GM23248 (cell line): ENCODE measurements around the gene HEATR1. TPM values are rescaled to one million over a fixed set of nuclear protein-coding genes. Genes with fewer than 3 reads are reported as not detected.
"Not testable (repeated sequence)": the region's sequence is repeated elsewhere in the genome, so short reads cannot be mapped to it uniquely, and the experiment has no call there.

Source experiments
- DNase-seq: peaks from one replicate; pipeline ENCODE4 v3.0.0-alpha.2; 2015
- H2AFZ ChIP-seq: fragments of 200-600 bp; sonication (generic); 2 replicates; pipeline ENCODE4 v1.6.1; 2016; ENCODE audit warnings: antibody characterized with exemption
- H3F3A ChIP-seq: fragments of 200-600 bp; sonication (generic); 2 replicates; pipeline ENCODE4 v1.6.1; 2016; ENCODE audit warnings: mild to moderate bottlenecking, antibody characterized with exemption, mixed run types; ENCODE audit not compliant: insufficient read depth
- H3K27ac ChIP-seq: fragments of 200-600 bp; sonication (generic); 2 replicates; pipeline ENCODE4 v1.5.1; 2016; ENCODE audit warnings: mild to moderate bottlenecking
- H3K27me3 ChIP-seq: fragments of 200-600 bp; sonication (generic); replicated peaks from 2 replicates; pipeline ENCODE4 v1.6.1; 2016; ENCODE audit warnings: mild to moderate bottlenecking; ENCODE audit not compliant: insufficient read depth
- H3K36me3 ChIP-seq: fragments of 200-600 bp; sonication (generic); 2 replicates; pipeline ENCODE4 v1.6.1; 2016; ENCODE audit warnings: low read depth, mild to moderate bottlenecking
- H3K4me1 ChIP-seq: fragments of 200-600 bp; sonication (generic); 2 replicates; pipeline ENCODE4 v1.6.1; 2016; ENCODE audit warnings: mild to moderate bottlenecking; ENCODE audit not compliant: insufficient read depth
- H3K4me2 ChIP-seq: fragments of 200-600 bp; sonication (generic); one replicate; pipeline ENCODE4 v1.6.1; 2016; ENCODE audit warnings: mild to moderate bottlenecking; ENCODE audit not compliant: unreplicated experiment
- H3K4me3 ChIP-seq: fragments of 200-600 bp; sonication (generic); 2 replicates; pipeline ENCODE4 v1.5.1; 2016; ENCODE audit warnings: mild to moderate bottlenecking
- H3K79me2 ChIP-seq: fragments of 200-600 bp; sonication (generic); 2 replicates; pipeline ENCODE4 v1.6.1; 2016; ENCODE audit warnings: mild to moderate bottlenecking; ENCODE audit not compliant: insufficient read depth
- H3K9ac ChIP-seq: fragments of 200-600 bp; sonication (generic); 2 replicates; pipeline ENCODE4 v1.6.1; 2016; ENCODE audit warnings: mild to moderate bottlenecking
- H3K9me2 ChIP-seq: fragments of 200-600 bp; sonication (generic); 2 replicates; pipeline ENCODE4 v1.6.1; 2016; ENCODE audit warnings: mixed run types, mild to moderate bottlenecking, moderate library complexity; ENCODE audit not compliant: insufficient read depth
- H3K9me3 ChIP-seq: fragments of 200-600 bp; sonication (generic); one replicate; pipeline ENCODE4 v1.6.1; 2017; ENCODE audit warnings: low read depth
- H4K20me1 ChIP-seq: fragments of 200-600 bp; sonication (generic); 2 replicates; pipeline ENCODE4 v1.6.0; 2016; ENCODE audit not compliant: insufficient read depth
- EZH2 ChIP-seq: fragments of 200-600 bp; sonication (generic); IDR thresholded peaks from 2 replicates; pipeline ENCODE4 v1.6.1; 2018; ENCODE audit warnings: antibody characterized with exemption, mild to moderate bottlenecking; ENCODE audit not compliant: insufficient read depth, poor library complexity, severe bottlenecking
- EZH2phosphoT487 ChIP-seq: fragments of 200-600 bp; sonication (generic); IDR thresholded peaks from 2 replicates; pipeline ENCODE4 v1.6.1; 2018; ENCODE audit warnings: antibody characterized with exemption, moderate library complexity, mild to moderate bottlenecking, low read depth; ENCODE audit not compliant: insufficient read depth
- WGBS, 2 experiments: methylation state at CpG; one replicate each; pipeline ENCODE4 v1.1.6; 2015 to 2017; ENCODE audit warnings: low lambda C conversion rate in 2 of 2, low coverage in 1 of 2; ENCODE audit errors: missing lambda C conversion rate in 2 of 2; 5-methylcytosine and 5-hydroxymethylcytosine counted together
- in situ Hi-C: fragments of 300-500 bp; cut with MboI; formaldehyde crosslinking; loops from 2 replicates; pipeline ENCODE4 v1.15.0; 2020
- polyA plus RNA-seq: library from polyadenylated mRNA; unstranded; fragments of >200 nt; fragmentation: Nextera tagmentation; extraction: Ambion mirVana; gene quantifications from 2 replicates; pipeline ENCODE4 v1.2.1, GENCODE V29; 2016
- total RNA-seq: library from RNA; depleted of rRNA; stranded (reverse); fragments of >200 nt; shearing (Covaris generic); gene quantifications from 2 replicates; pipeline ENCODE4 v1.2.3, GENCODE V29; 2014

Gene HEATR1
- total and polyA plus RNA-seq, 2 experiments from 2014 or later, result 15.7 to 24.0 TPM

DNA sequence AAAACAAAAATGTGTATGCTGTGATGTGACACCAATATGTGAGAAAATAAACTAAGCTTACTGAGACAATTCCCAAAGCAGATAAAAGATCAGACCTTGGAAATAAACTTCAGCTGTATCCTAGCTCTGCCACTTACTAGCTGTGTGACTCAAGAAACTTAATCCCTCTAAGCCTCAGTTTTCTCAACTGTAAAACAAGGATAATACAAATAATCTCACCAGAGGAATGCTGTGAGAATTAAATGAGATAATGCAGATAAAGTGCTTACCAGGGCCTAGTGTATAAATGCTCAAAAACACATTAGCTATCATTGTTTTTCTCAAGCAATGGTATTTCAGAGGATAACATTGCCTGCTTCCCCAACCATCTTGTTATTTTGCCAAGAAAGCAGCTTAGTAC is 2.1 kb downstream of the HEATR1 start:
- Histone ChIP-seq H3K4me3 (no peak overlapping the region), H3K9me3 (no peaks in the 10 kb centered on the region), H4K20me1 (no peaks in the 10 kb centered on the region), H3K9ac (no peak overlapping the region), H3F3A (peaks cover 5% of the 10 kb centered on the region; the same call in 1 of the 2 replicates), H3K79me2 (peaks cover 66% of the 10 kb centered on the region), H3K9me2 (no peaks in the 10 kb centered on the region), H3K27ac (no peak overlapping the region), H3K36me3 (peaks cover 36% of the 10 kb centered on the region), H3K4me1 (peaks cover 8% of the 10 kb centered on the region), H3K27me3 (no peaks in the 10 kb centered on the region), H2AFZ (no peak overlapping the region), H3K4me2 (no peak overlapping the region)
- no peak for DNase-seq
- in situ Hi-C loops, result no loop called here
- TF ChIP-seq EZH2phosphoT487, result no peak
- TF ChIP-seq EZH2, result no peak

DNA sequence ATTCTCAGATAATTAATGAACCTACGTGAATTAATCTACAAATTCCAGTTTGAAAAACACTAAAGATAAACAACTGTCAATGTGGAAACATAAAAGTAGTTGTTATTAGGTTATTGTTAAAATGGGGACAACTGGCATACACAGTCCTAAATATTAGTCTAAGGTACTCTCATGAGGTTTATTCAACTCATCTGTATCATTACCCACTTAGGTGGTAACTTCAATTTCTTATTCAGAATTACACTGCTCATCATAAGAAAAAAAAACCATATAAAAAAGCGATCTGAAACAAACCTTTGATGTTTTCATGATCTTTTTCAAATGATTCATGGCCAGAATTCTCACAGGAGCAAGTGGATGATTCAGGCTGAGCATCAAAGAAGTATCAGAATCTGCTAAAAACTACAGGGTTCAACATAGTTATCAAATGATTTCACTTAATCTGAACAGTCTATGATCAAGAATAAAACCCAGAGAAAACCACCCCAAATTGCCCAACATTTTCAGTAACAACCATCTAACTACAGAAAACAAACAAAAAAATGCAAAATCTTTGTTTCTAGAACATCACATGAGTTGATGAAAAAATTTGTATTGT is 13.7 kb downstream of the HEATR1 start:
- Histone ChIP-seq H3F3A (no peaks in the 10 kb centered on the region), H3K4me1 (no peaks in the 10 kb centered on the region), H3K9ac (no peak overlapping the region), H3K4me2 (no peak overlapping the region), H3K4me3 (no peak overlapping the region), H3K79me2 (peaks cover 17% of the 10 kb centered on the region), H3K9me3 (no peaks in the 10 kb centered on the region), H3K36me3 (peaks cover 92% of the 10 kb centered on the region), H2AFZ (no peak overlapping the region), H3K27ac (no peak overlapping the region), H3K27me3 (no peaks in the 10 kb centered on the region), H3K9me2 (no peaks in the 10 kb centered on the region), H4K20me1 (no peaks in the 10 kb centered on the region)
- in situ Hi-C loops, result no loop called here
- TF ChIP-seq EZH2, result no peak
- no peak for TF ChIP-seq EZH2phosphoT487
- 98 to 99% methylated on average over 2 of the region's 2 CpGs for WGBS, 2 experiments
- no peak for DNase-seq

DNA sequence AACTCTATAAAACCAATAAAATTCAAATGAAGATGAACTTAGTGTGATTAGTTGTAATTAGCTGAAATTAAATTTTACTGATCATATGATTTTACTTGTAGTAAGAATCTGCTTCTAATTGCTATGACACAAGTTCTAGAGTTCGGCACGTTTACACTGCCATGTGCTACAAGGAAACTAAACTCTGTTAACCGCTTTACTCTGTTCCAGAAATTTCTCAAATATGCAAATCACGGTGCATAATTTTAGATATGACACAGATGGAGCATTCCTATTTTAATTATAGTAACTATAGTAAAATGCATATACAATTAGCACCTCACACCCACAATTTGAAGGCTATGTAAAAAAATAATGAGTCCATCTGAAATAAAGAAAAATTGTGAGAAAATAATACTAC is 14.8 kb downstream of the HEATR1 start:
- WGBS, 2 experiments, result 75 to 78% methylated on average over 4 of the region's 4 CpGs
- Histone ChIP-seq H2AFZ (no peak overlapping the region), H3K4me2 (no peak overlapping the region), H3K9me2 (no peaks in the 10 kb centered on the region), H3K27ac (no peak overlapping the region), H3K9me3 (no peaks in the 10 kb centered on the region), H3K4me1 (no peaks in the 10 kb centered on the region), H3K4me3 (no peak overlapping the region), H3F3A (no peaks in the 10 kb centered on the region), H3K36me3 (peaks cover 92% of the 10 kb centered on the region), H3K9ac (no peak overlapping the region), H4K20me1 (no peaks in the 10 kb centered on the region), H3K27me3 (no peaks in the 10 kb centered on the region), H3K79me2 (peaks cover 17% of the 10 kb centered on the region)
- TF ChIP-seq EZH2phosphoT487 (no peak), EZH2 (no peak)
- DNase-seq, result no peak
- in situ Hi-C loops, result no loop called here

DNA sequence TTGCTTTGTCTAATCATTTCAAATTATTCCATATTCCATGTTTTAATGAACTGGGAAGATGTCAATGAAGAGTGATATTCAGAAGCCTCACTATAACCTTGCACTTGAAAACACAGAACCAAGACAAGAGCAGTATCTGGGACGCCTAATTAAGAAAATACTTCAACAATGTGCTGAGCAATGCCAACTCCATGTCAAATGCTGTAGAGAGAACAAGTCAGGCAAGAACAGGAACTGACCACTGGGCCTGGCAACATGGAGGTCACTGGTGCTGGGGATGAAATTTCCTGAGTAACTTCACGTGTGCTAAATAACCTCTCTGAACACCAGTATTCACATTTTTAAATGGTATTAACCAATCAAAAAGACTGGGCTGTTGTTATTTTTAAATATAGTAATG is 22.8 kb downstream of the HEATR1 start:
- in situ Hi-C loops, result no loop called here
- Histone ChIP-seq H3K9me3 (no peaks in the 10 kb centered on the region), H3K9ac (no peak overlapping the region), H3K4me2 (no peak overlapping the region), H3F3A (peaks cover 24% of the 10 kb centered on the region), H3K79me2 (no peaks in the 10 kb centered on the region), H3K9me2 (no peaks in the 10 kb centered on the region), H3K4me3 (no peak overlapping the region), H3K27ac (no peak overlapping the region), H3K36me3 (peaks cover 82% of the 10 kb centered on the region), H3K27me3 (no peaks in the 10 kb centered on the region), H2AFZ (no peak overlapping the region), H3K4me1 (peaks cover 3% of the 10 kb centered on the region), H4K20me1 (no peaks in the 10 kb centered on the region)
- DNase-seq, result no peak
- WGBS, 2 experiments, result 100% methylated on average over 2 of the region's 2 CpGs
- TF ChIP-seq EZH2 (no peak), EZH2phosphoT487 (no peak)

DNA sequence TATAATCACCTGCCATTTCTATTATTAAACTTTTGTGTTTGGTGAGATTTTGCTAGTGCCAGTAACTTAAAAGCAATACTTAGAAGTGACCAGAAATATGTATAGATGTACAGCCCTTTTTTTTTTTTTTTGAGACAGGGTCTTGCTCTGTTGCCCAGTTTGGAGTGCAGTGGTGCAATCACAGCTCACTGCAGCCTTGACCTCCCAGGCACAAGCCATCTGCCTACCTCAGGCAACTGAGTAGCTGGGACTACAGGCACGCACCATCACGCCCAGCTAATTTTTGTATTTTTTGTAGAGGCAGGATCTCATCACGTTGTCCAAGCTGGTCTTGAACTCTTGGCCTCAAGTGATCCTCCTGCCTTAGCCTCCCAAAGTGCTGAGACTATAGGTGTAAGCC is 23.9 kb downstream of the HEATR1 start:
- Histone ChIP-seq H3F3A (peaks cover 35% of the 10 kb centered on the region), H3K36me3 (peaks cover 70% of the 10 kb centered on the region), H3K4me1 (peaks cover 14% of the 10 kb centered on the region)
- H3K9me2 ChIP-seq, H3K4me3 ChIP-seq, DNase-seq, H3K79me2 ChIP-seq, H2AFZ ChIP-seq, H3K4me2 ChIP-seq, H4K20me1 ChIP-seq, H3K27ac ChIP-seq, H3K27me3 ChIP-seq, H3K9ac ChIP-seq, in situ Hi-C loops, H3K9me3 ChIP-seq: not testable (repeated sequence)
- 97 to 100% methylated on average over 3 of the region's 3 CpGs for WGBS, 2 experiments
